SK-N-SH (cell line): Measurements from ENCODE around the gene ASIC1. TPM values are rescaled to one million over a fixed set of nuclear protein-coding genes. Genes with fewer than 3 reads are reported as not detected.

Experiments
- CTCF ChIA-PET: fragments of 300-600, 350-600 bp; formaldehyde crosslinking; extraction: SDS; loops from one replicate; lab custom pipeline; 2021; lab: Yijun Ruan, JAX
- POLR2A ChIA-PET: fragments of 350-600 bp; sonication (Branson Sonifier 250); formaldehyde crosslinking; extraction: SDS; loops from one replicate; lab custom pipeline; 2020; ENCODE audit warnings: antibody characterized with exemption, inconsistent platforms; lab: Yijun Ruan, JAX
- DNase-seq: peaks from one replicate; pipeline ENCODE4 v3.0.0; 2012
- H2AFZ ChIP-seq: fragments of 200-600 bp; sonication (generic); 2 replicates; pipeline ENCODE4 v1.8.1; 2016; ENCODE audit warnings: antibody characterized with exemption, mild to moderate bottlenecking, low read depth
- H3F3A ChIP-seq: fragments of 200-600 bp; sonication (generic); replicated peaks from 2 replicates; pipeline ENCODE3; 2016; ENCODE audit warnings: antibody characterized with exemption, mild to moderate bottlenecking; ENCODE audit not compliant: insufficient read depth
- H3K27ac ChIP-seq, 2 experiments: fragments of 200-500 bp in 1 of 2; fragments of 200-600 bp in 1 of 2; sonication (Bioruptor generic) in 1 of 2; sonication (generic), shearing (Covaris generic) in 1 of 2; 2 replicates each; pipeline versions ENCODE4 v1.5.1 to v1.6.1; 2014 to 2016; ENCODE audit warnings: low read depth in 2 of 2, inconsistent platforms in 1 of 2, low read length in 1 of 2, mild to moderate bottlenecking in 1 of 2, mixed read lengths in 1 of 2
- H3K27me3 ChIP-seq: fragments of 200-600 bp; sonication (generic), shearing (Covaris generic); 2 replicates; pipeline ENCODE4 v1.6.1; 2016; ENCODE audit warnings: mixed run types; ENCODE audit not compliant: insufficient read depth
- H3K36me3 ChIP-seq, 2 experiments: fragments of 200-500 bp in 1 of 2; fragments of 200-600 bp in 1 of 2; sonication (Bioruptor generic) in 1 of 2; sonication (generic) in 1 of 2; replicated peaks in 1 of 2; 2 replicates each; pipeline versions ENCODE3 to v1.5.1; 2014 to 2016; ENCODE audit warnings: low read length in 1 of 2, mild to moderate bottlenecking in 1 of 2; ENCODE audit not compliant: insufficient read depth in 2 of 2, control insufficient read depth in 1 of 2
- H3K4me1 ChIP-seq, 2 experiments: fragments of 200-500 bp in 1 of 2; fragments of 200-600 bp in 1 of 2; sonication (Bioruptor generic) in 1 of 2; sonication (generic), shearing (Covaris generic) in 1 of 2; 2 replicates each; pipeline versions ENCODE4 v1.5.1 to v1.6.1; 2014 to 2016; ENCODE audit warnings: low read depth in 1 of 2, low read length in 1 of 2, mixed run types in 1 of 2; ENCODE audit not compliant: insufficient read depth in 2 of 2, control insufficient read depth in 1 of 2
- H3K4me2 ChIP-seq: fragments of 200-600 bp; sonication (generic), shearing (Covaris generic); 2 replicates; pipeline ENCODE4 v1.6.1; 2017; ENCODE audit warnings: mixed run types
- H3K4me3 ChIP-seq, 2 experiments: fragments of 200-500 bp in 1 of 2; fragments of 200-600 bp in 1 of 2; sonication (Bioruptor generic) in 1 of 2; sonication (generic), shearing (Covaris generic) in 1 of 2; 2 replicates each; pipeline versions ENCODE4 v1.5.1 to v1.8.1; 2014 to 2016; ENCODE audit warnings: low read depth in 2 of 2, inconsistent platforms in 1 of 2, low read length in 1 of 2, mild to moderate bottlenecking in 1 of 2, mixed read lengths in 1 of 2, moderate library complexity in 1 of 2
- H3K79me2 ChIP-seq: fragments of 200-600 bp; sonication (generic); 2 replicates; pipeline ENCODE4 v1.8.1; 2017; ENCODE audit warnings: mild to moderate bottlenecking; ENCODE audit not compliant: insufficient read depth
- H3K9ac ChIP-seq: fragments of 200-600 bp; sonication (generic); 2 replicates; pipeline ENCODE4 v1.6.1; 2017; ENCODE audit warnings: mixed run types
- H3K9me2 ChIP-seq: fragments of 200-600 bp; sonication (generic); 2 replicates; pipeline ENCODE4 v1.6.1; 2017; ENCODE audit warnings: mixed run types
- H3K9me3 ChIP-seq: fragments of 200-600 bp; sonication (generic); 2 replicates; pipeline ENCODE4 v1.6.1; 2017; ENCODE audit warnings: mixed run types, mild to moderate bottlenecking, moderate library complexity
- H4K20me1 ChIP-seq: fragments of 200-600 bp; sonication (generic); 2 replicates; pipeline ENCODE4 v1.6.1; 2017; ENCODE audit warnings: mild to moderate bottlenecking, mixed run types; ENCODE audit not compliant: insufficient read depth
- CHD2 ChIP-seq: fragments of 150-350 bp; IDR thresholded peaks from 2 replicates; pipeline ENCODE4 v1.6.1; 2018; ENCODE audit warnings: low read length; ENCODE audit not compliant: partially characterized antibody
- ELF1 ChIP-seq: IDR thresholded peaks from 2 replicates; pipeline ENCODE4 v1.4.0; 2012
- EP300 ChIP-seq, 2 experiments: IDR thresholded peaks; 2 replicates each; pipeline versions ENCODE4 v1.4.0 to v1.6.1; 2012; ENCODE audit warnings: borderline replicate concordance in 1 of 2, low read depth in 1 of 2, low read length in 1 of 2
- FOSL2 ChIP-seq: IDR thresholded peaks from 2 replicates; pipeline ENCODE4 v1.4.0; 2012; ENCODE audit warnings: low read depth, mild to moderate bottlenecking, moderate library complexity, borderline replicate concordance
- FOXJ3 ChIP-seq: sonication (generic); formaldehyde crosslinking; IDR thresholded peaks from 2 replicates; pipeline ENCODE4 v1.5.1; 2020; ENCODE audit warnings: mild to moderate bottlenecking, missing genetic modification reagents
- FOXM1 ChIP-seq: IDR thresholded peaks from 2 replicates; pipeline ENCODE4 v1.4.0; 2012; ENCODE audit warnings: low read depth, mild to moderate bottlenecking
- GABPA ChIP-seq: IDR thresholded peaks from 2 replicates; pipeline ENCODE4 v1.4.0; 2012; ENCODE audit warnings: low read depth, mild to moderate bottlenecking
- JUND ChIP-seq: IDR thresholded peaks from 2 replicates; pipeline ENCODE4 v1.4.0; 2012
- NFIC ChIP-seq: IDR thresholded peaks from 2 replicates; pipeline ENCODE4 v1.4.0; 2012; ENCODE audit warnings: borderline replicate concordance
- RCOR1 ChIP-seq: fragments of 150-350 bp; IDR thresholded peaks from 2 replicates; pipeline ENCODE4 v1.6.1; 2017; ENCODE audit warnings: antibody characterized with exemption, low read length
- RFX5 ChIP-seq: IDR thresholded peaks from 2 replicates; pipeline ENCODE4 v1.6.1; 2012; ENCODE audit warnings: mild to moderate bottlenecking, improper control_type of control experiment, low read length
- RXRA ChIP-seq: IDR thresholded peaks from 2 replicates; pipeline ENCODE4 v1.4.0; 2012; ENCODE audit warnings: low read depth, mild to moderate bottlenecking, borderline replicate concordance
- SIN3A ChIP-seq: IDR thresholded peaks from 2 replicates; pipeline ENCODE4 v1.6.1; 2012; ENCODE audit warnings: low read depth, mild to moderate bottlenecking, low read length, moderate library complexity, borderline replicate concordance
- TAF1 ChIP-seq: IDR thresholded peaks from 2 replicates; pipeline ENCODE4 v1.6.1; 2012; ENCODE audit warnings: low read depth, mild to moderate bottlenecking, low read length, moderate library complexity, borderline replicate concordance
- TEAD4 ChIP-seq: IDR thresholded peaks from 2 replicates; pipeline ENCODE4 v1.4.0; 2012; ENCODE audit warnings: mild to moderate bottlenecking, borderline replicate concordance; ENCODE audit not compliant: insufficient read depth
- YY1 ChIP-seq: IDR thresholded peaks from 2 replicates; pipeline ENCODE4 v1.4.0; 2012; ENCODE audit warnings: low read depth, mild to moderate bottlenecking
- WGBS: methylation state at CpG from one replicate; pipeline ENCODE4 v1.1.6; 2017; ENCODE audit warnings: low lambda C conversion rate; 5-methylcytosine and 5-hydroxymethylcytosine counted together
- polyA plus RNA-seq, 3 experiments: library from polyadenylated mRNA; depleted of rRNA; stranded (reverse); fragments of >200 nt; gene quantifications; 2 replicates each; pipeline ENCODE4 v1.2.3, GENCODE V29; 2012
- TF ChIP-seq, protein P1 (sequence below): fragments of 150-350 bp; IDR thresholded peaks from 2 replicates; pipeline ENCODE4 v1.6.1; 2016; ENCODE audit warnings: mild to moderate bottlenecking, low read depth, low read length
- TF ChIP-seq, protein P2 (sequence below): IDR thresholded peaks from 2 replicates; pipeline ENCODE4 v1.4.0; 2012; ENCODE audit warnings: low read depth
- TF ChIP-seq, protein P3 (sequence below): fragments of 150-350 bp; IDR thresholded peaks from 2 replicates; pipeline ENCODE4 v1.6.1; 2017; ENCODE audit warnings: antibody characterized with exemption, low read length, low read depth, borderline replicate concordance
- TF ChIP-seq, protein P4 (sequence below): IDR thresholded peaks from 2 replicates; pipeline ENCODE4; 2012
- TF ChIP-seq, protein P5 (sequence below): IDR thresholded peaks from 2 replicates; pipeline ENCODE4 v1.6.1; 2012; ENCODE audit warnings: mild to moderate bottlenecking, low read depth, low read length, moderate library complexity
- TF ChIP-seq, protein P6 (sequence below): IDR thresholded peaks from 2 replicates; pipeline ENCODE4 v1.4.0; 2012; ENCODE audit warnings: low read depth, borderline replicate concordance

Gene ASIC1
- polyA plus RNA-seq, 1 of the 3 experiments (the other 2 are of a cell fraction) = 28.4 TPM

DNA sequence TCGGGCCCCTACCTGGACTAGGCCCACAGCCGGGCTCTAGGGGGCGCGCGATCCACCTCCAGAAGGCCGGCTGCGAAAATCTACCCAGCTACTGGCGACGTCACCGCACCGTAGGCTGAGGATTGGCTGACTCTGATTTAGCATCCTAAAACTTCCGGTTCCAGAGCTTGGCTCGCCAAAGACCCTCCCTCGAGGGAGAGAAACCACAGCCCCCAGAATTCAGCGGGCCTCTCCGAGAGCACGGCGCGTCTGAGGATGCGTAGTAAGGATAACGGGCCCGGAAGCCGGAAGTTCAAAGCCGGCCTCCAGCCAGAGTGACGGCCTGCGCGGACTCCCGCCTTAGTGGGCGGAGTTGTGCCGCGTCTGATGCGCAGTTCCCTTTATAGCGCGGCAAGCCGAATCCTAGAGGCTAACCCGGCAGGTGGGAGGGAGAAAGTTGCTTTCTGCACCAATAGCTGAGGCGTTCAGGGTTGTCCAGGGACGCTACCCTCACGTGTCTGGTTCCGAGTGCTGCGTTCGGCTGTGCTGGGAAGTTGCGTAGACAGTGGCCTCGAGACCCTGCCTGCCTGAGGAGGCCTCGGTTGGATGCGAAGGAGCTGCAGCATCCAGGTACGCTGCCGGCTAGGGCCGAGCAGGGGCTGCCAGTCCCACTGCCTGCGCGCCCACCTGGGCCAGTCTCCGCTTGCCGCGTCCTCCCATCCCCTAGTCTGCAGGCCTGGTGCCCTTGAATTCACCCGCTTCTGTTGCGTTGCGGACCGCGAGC is 54.5 kb downstream of the ASIC1 start, which contains the start of gene COX14:
Gene COX14, plus strand, starts transcription at position 544 of the 763 bp plus-strand sequence. CDS start 7,808 bp downstream, outside the sequence.
- Histone ChIP-seq H3K9me3 (no peaks in the 10 kb centered on the region), H3K4me1 (peaks cover 12 to 18% of the 10 kb centered on the region in 2 experiments; a peak in 2 of 4 replicates), H3K27ac (peak within 1 kb of the TSS; percentile 69 to 95), H3F3A (peaks cover 15% of the 10 kb centered on the region), H4K20me1 (peaks cover 9% of the 10 kb centered on the region; the same call in 1 of the 2 replicates), H3K9me2 (no peaks in the 10 kb centered on the region), H3K4me2 (peak within 1 kb of the TSS; percentile 87), H2AFZ (peak within 1 kb of the TSS; percentile 75), H3K79me2 (peaks cover 43% of the 10 kb centered on the region), H3K27me3 (no peaks in the 10 kb centered on the region), H3K36me3 (peaks cover 0 to 14% of the 10 kb centered on the region in 2 experiments), H3K9ac (peak within 1 kb of the TSS; percentile 79), H3K4me3 (peak within 1 kb of the TSS; percentile 67 to 99)
- peak; percentile 96 for DNase-seq
- ChIA-PET CTCF (interaction anchor here (0.6 to 5.5 kb wide), 46 partner anchors 14 to 371 kb away, joined by 3 to 96 read pairs (median 5); partner anchors contain the start of genes AQP5, CERS5, GPD1 and SMARCD1), POLR2A (interaction anchor here (0.5 to 3.4 kb wide), 20 partner anchors 8 to 370 kb away, joined by 3 to 27 read pairs (median 4); partner anchors contain the start of genes CERS5, GPD1, SMARCD1 and TMBIM6)
- WGBS = 1% methylated on average over 18 of the region's 59 CpGs
- TF ChIP-seq TEAD4 (no peak), RCOR1 (no peak; the same call in 1 of the 2 replicates), EP300 (IDR thresholded peaks at IDR 0.05; ENCODE audit: borderline replicate concordance in 1 of 2, low read depth in 1 of 2, low read length in 1 of 2) (no peak), GABPA (peak; percentile 88), YY1 (no peak), FOXM1 (no peak), SIN3A (0 out of 2 replicates have a peak, but pooled peaks have one; percentile 59), ELF1 (peak; percentile 94), CHD2 (peak; percentile 36), FOSL2 (no peak), JUND (no peak), TAF1 (peak; percentile 96), RXRA (no peak), FOXJ3 (CRISPR knock-in tag) (no peak), RFX5 (peak; percentile 100), NFIC (no peak)
- TF ChIP-seq, protein P1, sequence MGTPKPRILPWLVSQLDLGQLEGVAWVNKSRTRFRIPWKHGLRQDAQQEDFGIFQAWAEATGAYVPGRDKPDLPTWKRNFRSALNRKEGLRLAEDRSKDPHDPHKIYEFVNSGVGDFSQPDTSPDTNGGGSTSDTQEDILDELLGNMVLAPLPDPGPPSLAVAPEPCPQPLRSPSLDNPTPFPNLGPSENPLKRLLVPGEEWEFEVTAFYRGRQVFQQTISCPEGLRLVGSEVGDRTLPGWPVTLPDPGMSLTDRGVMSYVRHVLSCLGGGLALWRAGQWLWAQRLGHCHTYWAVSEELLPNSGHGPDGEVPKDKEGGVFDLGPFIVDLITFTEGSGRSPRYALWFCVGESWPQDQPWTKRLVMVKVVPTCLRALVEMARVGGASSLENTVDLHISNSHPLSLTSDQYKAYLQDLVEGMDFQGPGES = peak; percentile 54
- TF ChIP-seq, protein P2, sequence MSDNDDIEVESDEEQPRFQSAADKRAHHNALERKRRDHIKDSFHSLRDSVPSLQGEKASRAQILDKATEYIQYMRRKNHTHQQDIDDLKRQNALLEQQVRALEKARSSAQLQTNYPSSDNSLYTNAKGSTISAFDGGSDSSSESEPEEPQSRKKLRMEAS = peak; percentile 93
- TF ChIP-seq, protein P3, sequence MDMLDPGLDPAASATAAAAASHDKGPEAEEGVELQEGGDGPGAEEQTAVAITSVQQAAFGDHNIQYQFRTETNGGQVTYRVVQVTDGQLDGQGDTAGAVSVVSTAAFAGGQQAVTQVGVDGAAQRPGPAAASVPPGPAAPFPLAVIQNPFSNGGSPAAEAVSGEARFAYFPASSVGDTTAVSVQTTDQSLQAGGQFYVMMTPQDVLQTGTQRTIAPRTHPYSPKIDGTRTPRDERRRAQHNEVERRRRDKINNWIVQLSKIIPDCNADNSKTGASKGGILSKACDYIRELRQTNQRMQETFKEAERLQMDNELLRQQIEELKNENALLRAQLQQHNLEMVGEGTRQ = peak; percentile 81
- TF ChIP-seq, protein P4, sequence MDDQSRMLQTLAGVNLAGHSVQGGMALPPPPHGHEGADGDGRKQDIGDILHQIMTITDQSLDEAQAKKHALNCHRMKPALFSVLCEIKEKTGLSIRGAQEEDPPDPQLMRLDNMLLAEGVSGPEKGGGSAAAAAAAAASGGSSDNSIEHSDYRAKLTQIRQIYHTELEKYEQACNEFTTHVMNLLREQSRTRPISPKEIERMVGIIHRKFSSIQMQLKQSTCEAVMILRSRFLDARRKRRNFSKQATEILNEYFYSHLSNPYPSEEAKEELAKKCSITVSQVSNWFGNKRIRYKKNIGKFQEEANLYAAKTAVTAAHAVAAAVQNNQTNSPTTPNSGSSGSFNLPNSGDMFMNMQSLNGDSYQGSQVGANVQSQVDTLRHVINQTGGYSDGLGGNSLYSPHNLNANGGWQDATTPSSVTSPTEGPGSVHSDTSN = peak; percentile 86
- TF ChIP-seq, protein P5, sequence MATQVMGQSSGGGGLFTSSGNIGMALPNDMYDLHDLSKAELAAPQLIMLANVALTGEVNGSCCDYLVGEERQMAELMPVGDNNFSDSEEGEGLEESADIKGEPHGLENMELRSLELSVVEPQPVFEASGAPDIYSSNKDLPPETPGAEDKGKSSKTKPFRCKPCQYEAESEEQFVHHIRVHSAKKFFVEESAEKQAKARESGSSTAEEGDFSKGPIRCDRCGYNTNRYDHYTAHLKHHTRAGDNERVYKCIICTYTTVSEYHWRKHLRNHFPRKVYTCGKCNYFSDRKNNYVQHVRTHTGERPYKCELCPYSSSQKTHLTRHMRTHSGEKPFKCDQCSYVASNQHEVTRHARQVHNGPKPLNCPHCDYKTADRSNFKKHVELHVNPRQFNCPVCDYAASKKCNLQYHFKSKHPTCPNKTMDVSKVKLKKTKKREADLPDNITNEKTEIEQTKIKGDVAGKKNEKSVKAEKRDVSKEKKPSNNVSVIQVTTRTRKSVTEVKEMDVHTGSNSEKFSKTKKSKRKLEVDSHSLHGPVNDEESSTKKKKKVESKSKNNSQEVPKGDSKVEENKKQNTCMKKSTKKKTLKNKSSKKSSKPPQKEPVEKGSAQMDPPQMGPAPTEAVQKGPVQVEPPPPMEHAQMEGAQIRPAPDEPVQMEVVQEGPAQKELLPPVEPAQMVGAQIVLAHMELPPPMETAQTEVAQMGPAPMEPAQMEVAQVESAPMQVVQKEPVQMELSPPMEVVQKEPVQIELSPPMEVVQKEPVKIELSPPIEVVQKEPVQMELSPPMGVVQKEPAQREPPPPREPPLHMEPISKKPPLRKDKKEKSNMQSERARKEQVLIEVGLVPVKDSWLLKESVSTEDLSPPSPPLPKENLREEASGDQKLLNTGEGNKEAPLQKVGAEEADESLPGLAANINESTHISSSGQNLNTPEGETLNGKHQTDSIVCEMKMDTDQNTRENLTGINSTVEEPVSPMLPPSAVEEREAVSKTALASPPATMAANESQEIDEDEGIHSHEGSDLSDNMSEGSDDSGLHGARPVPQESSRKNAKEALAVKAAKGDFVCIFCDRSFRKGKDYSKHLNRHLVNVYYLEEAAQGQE = peak; percentile 32; the same call in 1 of the 2 replicates
- TF ChIP-seq, protein P6, sequence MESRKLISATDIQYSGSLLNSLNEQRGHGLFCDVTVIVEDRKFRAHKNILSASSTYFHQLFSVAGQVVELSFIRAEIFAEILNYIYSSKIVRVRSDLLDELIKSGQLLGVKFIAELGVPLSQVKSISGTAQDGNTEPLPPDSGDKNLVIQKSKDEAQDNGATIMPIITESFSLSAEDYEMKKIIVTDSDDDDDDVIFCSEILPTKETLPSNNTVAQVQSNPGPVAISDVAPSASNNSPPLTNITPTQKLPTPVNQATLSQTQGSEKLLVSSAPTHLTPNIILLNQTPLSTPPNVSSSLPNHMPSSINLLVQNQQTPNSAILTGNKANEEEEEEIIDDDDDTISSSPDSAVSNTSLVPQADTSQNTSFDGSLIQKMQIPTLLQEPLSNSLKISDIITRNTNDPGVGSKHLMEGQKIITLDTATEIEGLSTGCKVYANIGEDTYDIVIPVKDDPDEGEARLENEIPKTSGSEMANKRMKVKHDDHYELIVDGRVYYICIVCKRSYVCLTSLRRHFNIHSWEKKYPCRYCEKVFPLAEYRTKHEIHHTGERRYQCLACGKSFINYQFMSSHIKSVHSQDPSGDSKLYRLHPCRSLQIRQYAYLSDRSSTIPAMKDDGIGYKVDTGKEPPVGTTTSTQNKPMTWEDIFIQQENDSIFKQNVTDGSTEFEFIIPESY = no peak
